A673 (cell line): ENCODE data around the gene FGGY. TPM values are rescaled to one million over a fixed set of nuclear protein-coding genes. Genes with fewer than 3 reads are reported as not detected.

Source experiments
- BruUV-seq: library from RNA; stranded (reverse); fragments of 400-500 nt; replicated peaks from 2 replicates; lab custom pipeline; 2021; lab: Mats Ljungman, UMichigan
- CTCF ChIA-PET: fragments of 300-600 bp; sonication (Branson Sonifier 250); formaldehyde crosslinking; loops from one replicate; lab custom pipeline; 2022; ENCODE audit warnings: antibody characterized with exemption; lab: Charles Lee
- POLR2A ChIA-PET: fragments of 300-600 bp; sonication (Branson Sonifier 250); formaldehyde crosslinking; loops from one replicate; lab custom pipeline; 2022; ENCODE audit warnings: antibody characterized with exemption; ENCODE audit not compliant: low non-redundant PET; lab: Charles Lee
- DNase-seq: peaks from one replicate; pipeline ENCODE4 v3.0.0-alpha.2; 2015; ENCODE audit warnings: low spot score
- H3K27ac ChIP-seq: fragments of 200-600 bp; sonication (generic); 2 replicates; pipeline ENCODE4 v1.5.1; 2016; ENCODE audit warnings: mixed run types, low read depth, mild to moderate bottlenecking, mixed read lengths, antibody characterized with exemption, low read length; ENCODE audit not compliant: poor library complexity, severe bottlenecking
- H3K27me3 ChIP-seq: fragments of 200-600 bp; sonication (generic); replicated peaks from 2 replicates; pipeline ENCODE4 v1.6.1; 2017; ENCODE audit warnings: mixed run types, low read depth, mild to moderate bottlenecking, mixed read lengths, antibody characterized with exemption, low read length; ENCODE audit not compliant: insufficient read depth, poor library complexity
- H3K36me3 ChIP-seq: fragments of 200-600 bp; sonication (generic); 2 replicates; pipeline ENCODE4 v1.6.1; 2016; ENCODE audit warnings: mixed run types, mild to moderate bottlenecking, mixed read lengths, antibody characterized with exemption, low read length; ENCODE audit not compliant: insufficient read depth, poor library complexity, severe bottlenecking
- H3K4me1 ChIP-seq: fragments of 200-600 bp; sonication (generic); 2 replicates; pipeline ENCODE4 v1.6.1; 2017; ENCODE audit warnings: mixed run types, mild to moderate bottlenecking, mixed read lengths, antibody characterized with exemption, low read length; ENCODE audit not compliant: insufficient read depth, poor library complexity, severe bottlenecking
- H3K4me3 ChIP-seq: fragments of 200-600 bp; sonication (generic); 2 replicates; pipeline ENCODE4 v1.5.1; 2016; ENCODE audit warnings: low read depth, mixed run types, mild to moderate bottlenecking, mixed read lengths, low read length; ENCODE audit not compliant: poor library complexity, severe bottlenecking
- H3K9me3 ChIP-seq: fragments of 200-600 bp; sonication (generic); 2 replicates; pipeline ENCODE4 v1.6.1; 2016; ENCODE audit warnings: mixed run types, low read depth, mild to moderate bottlenecking, mixed read lengths, antibody characterized with exemption, low read length; ENCODE audit not compliant: poor library complexity, severe bottlenecking
- CTCF ChIP-seq: fragments of 300-800, 200-600 bp; sonication (generic); conservative IDR thresholded peaks from 2 replicates; pipeline ENCODE4 v1.5.1; 2017; ENCODE audit warnings: low read depth, mild to moderate bottlenecking, antibody characterized with exemption, low read length, moderate library complexity, mixed read lengths
- EZH2 ChIP-seq: fragments of 200-600 bp; sonication (generic); IDR thresholded peaks from 2 replicates; pipeline ENCODE4 v1.6.1; 2017; ENCODE audit warnings: borderline replicate concordance, low read depth, mild to moderate bottlenecking, mixed read lengths, antibody characterized with exemption, low read length; ENCODE audit not compliant: poor library complexity, severe bottlenecking
- intact Hi-C: fragments of 100-400 bp; cut with micrococcal nuclease; formaldehyde crosslinking; loops from one replicate; pipeline ENCODE4 v1.10.0; 2022; ENCODE audit not compliant: unreplicated experiment
- total RNA-seq: library from RNA; stranded (reverse); gene quantifications from 2 replicates; pipeline ENCODE4 v1.2.3, GENCODE V29; 2021

The FGGY gene
- total RNA-seq, 1 experiment from 2014 or later: 2.6 TPM

GRCh38 chr1:59415286-59415850 is 118.5 kb downstream of the FGGY start:
- Histone ChIP-seq H3K27me3 (no peaks in the 10 kb centered on the region), H3K4me1 (no peaks in the 10 kb centered on the region), H3K4me3 (no peak overlapping the region), H3K36me3 (no peaks in the 10 kb centered on the region), H3K9me3 (no peaks in the 10 kb centered on the region), H3K27ac (no peak overlapping the region)
- no TSS peak for BruUV-seq
- TF ChIP-seq EZH2 (no peak), CTCF (no peak)
- intact Hi-C loops: no loop called here
- POLR2A ChIA-PET: no interaction called here
- CTCF ChIA-PET: no interaction called here
- DNase-seq: no peak

- POLR2A ChIA-PET: no interaction called here
Observed at GRCh38 chr1:59415881-59416280, 119.0 kb downstream of the FGGY start.

GRCh38 chr1:59417406-59417805 is 120.5 kb downstream of the FGGY start:
- no peak overlapping the region for H3K4me3 ChIP-seq
- CTCF ChIA-PET: no interaction called here
- H3K27me3 ChIP-seq: no peaks in the 10 kb centered on the region
- no peaks in the 10 kb centered on the region for H3K9me3 ChIP-seq
- H3K36me3 ChIP-seq: no peaks in the 10 kb centered on the region
- no peak overlapping the region for H3K27ac ChIP-seq
- POLR2A ChIA-PET: no interaction called here
- H3K4me1 ChIP-seq: no peaks in the 10 kb centered on the region
- DNase-seq: no peak
- no peak for TF ChIP-seq EZH2
- no peak for TF ChIP-seq CTCF
- no TSS peak for BruUV-seq
- intact Hi-C loops: no loop called here

More at GRCh38 chr1:59415881-59416280, 119.0 kb downstream of the FGGY start:
- Histone ChIP-seq H3K4me1 (no peaks in the 10 kb centered on the region), H3K36me3 (no peaks in the 10 kb centered on the region), H3K27ac (no peak overlapping the region), H3K27me3 (no peaks in the 10 kb centered on the region), H3K9me3 (no peaks in the 10 kb centered on the region), H3K4me3 (no peak overlapping the region)
- peak; percentile 28 for DNase-seq
- no peak for TF ChIP-seq EZH2
- no peak for TF ChIP-seq CTCF
- no TSS peak for BruUV-seq
- CTCF ChIA-PET: no interaction called here
- intact Hi-C loops: no loop called here
